SKM-1 treated with dmso at 0.1 percent for 144 hours (cell line): ENCODE measurements around the gene MFSD12.

Experiments
- DNase-seq: peaks from one replicate; lab custom pipeline; 2025; ENCODE audit not compliant: unreplicated experiment; lab: John Stamatoyannopoulos, UW

The MFSD12 gene

DNA sequence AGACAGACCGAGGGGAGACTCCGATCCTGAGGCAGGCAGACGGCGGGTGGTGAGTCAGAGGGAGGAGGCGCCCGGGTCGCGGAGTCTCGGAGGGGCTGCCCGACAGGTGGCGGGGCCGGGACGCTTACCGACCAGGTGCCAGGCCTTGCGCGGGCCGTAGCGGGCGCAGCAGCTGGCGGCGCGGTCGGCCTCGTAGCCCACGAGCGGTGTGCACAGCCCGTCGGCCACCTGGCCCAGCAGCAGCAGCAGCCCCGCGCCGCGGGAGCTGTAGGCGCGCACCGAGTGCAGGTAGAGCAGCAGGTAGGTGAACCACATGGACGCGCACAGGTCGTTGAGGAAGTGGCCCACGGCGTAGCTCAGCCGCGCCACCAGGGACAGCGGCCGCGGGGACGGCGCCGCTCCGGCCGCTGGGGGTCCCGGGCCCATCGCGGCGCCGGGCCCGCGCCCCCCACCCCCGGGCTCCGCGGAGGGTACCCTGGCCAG lies 367 bp downstream of the MFSD12 start:
- no peak for DNase-seq

GRCh38 chr19:3556423-3556977 lies 886 bp downstream of the MFSD12 start:
- DNase-seq = no peak

DNA sequence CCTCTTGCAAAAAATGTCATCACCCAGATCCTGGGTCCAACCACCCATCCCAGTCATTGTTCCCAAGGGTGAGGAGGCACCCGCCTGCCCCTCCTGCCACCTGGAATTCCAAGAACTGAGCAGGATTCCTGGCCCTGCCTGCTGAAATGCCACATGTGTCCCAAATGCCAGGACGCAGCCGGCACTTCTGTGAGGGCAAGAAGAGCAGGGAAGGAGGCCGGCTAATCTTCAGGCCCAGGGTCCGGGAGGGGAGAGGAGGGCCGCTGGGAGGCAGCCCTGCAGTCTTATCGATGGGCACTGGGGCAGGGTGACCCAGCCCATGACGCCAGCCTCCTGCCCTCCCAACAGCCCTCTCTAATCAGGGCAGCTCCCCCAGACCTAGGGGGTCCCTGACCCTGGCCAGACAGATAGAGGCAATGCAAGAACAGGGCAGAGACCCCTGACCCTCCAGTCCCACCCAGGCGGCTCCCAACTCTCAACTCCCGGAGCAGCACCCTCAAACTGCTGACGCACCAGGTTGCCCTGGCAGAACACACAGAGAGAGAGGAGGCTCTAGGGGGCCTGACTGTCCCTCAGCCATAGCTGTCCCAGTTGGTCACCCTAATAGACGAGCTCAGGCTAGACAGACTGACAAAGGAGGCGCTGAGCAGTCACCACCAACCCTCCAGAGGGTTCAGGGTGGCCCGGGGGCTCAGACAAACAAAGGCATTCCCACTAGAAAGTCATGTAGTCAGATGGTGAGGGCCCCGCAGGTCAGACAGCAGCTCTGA lies 1.5 kb downstream of the MFSD12 start:
- DNase-seq = no peak

GRCh38 chr19:3554254-3555083 lies 2.9 kb downstream of the MFSD12 start:
- DNase-seq = no peak

DNA sequence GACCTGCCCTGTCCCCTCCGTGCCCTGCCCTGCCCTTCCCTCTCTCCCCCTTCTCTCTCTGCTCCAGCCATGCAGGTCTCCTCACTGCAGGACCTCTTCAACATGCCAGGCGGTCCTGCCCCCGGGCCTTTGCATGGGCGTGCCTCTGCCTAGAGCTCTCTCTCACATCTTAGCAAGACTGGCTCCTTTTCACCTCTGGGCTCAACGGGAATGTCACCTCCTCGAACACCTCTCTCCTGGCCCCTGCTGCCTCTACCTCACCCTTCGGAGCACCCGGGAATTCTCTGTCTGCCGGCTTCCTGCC lies 5.6 kb downstream of the MFSD12 start:
- DNase-seq = no peak

DNA sequence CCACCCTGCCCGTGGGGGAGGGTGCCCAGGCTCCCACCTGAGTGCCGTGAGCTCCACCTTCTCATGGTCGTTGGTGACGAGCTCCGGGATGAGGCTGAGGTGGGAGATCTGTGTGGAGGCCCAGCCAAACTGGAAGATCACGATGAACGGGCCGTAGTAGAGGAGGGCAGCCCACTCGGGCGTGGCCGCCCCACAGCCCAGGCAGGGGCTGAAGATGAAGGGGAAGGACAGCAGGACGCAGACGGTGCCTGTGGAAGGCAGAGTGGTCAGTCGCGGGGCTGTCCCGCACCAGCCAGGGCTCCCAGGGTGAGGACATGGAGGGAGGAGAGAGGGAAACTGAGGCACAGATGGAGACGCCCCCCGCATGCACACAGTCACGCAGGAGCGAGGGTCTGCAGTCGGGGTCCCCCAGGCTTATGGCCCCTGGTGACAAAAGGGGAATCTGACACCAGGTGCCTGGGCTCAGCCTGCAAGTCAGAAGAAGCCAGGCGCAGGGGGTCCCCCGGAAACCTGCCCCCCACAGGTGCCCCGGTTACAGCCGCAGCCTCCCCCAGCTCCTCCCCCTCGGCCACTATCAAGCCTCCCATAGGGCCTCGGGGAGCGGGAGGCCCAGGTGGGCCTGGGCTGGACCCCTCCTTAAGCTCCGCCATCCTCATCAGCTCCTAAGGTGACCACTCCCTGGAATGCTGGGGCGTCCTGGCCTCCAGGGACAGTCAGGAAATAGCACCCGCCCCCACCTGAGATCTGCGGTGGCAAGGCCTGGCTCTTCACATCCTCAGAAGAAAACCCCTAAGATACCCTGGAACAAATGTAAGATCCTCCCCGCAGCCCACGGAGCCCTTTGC lies 6.2 kb downstream of the MFSD12 start:
- DNase-seq = no peak

- DNase-seq = no peak
These were observed 7.6 kb downstream of the MFSD12 start for GRCh38 chr19:3549816-3550215.

DNA sequence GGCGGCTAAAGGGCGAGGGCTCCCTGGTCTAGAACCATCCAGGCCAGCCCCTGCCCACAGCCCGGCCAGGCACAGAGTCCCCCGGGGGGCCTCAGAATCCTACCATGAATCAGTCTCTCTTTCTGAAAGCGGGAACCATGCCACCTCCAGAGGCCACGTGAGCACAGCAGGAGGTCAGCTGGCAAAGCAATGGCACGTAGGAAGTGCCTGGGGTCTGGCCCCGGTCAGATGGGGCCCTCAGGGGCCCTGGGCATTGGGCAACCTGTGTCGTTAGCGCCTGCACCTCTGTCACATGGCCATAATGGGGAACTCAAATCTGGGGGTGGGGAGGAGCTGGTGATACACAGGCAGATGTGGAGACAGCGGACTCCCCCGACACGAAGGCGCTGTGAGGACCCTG lies 8.8 kb downstream of the MFSD12 start:
- DNase-seq = peak; percentile 72

DNA sequence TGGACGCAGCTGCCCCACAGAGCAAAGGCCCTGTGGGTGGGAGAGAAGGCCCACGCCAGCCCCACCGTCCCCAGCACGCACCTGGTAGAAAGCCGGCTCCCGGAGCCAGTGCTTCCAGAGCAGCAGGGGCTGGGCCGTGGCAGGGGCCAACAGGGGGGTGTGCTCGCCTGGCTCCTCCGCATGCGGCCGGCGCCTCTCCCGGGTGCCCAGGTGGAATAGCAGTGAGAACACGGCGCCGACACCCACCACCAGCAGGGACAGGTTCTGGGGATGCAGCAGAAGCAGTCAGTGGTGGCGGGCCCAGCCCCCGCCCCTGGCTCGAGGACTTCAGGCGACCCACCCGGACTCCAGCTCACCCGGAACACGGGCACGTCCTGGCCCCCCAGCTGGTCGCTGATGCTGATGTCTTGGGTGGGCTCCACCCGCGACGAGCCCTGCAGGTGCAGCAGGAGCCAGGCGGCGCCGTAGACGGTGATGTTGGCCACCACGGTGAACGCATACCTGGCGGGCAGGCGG lies 9.6 kb downstream of the MFSD12 start:
- no peak for DNase-seq

DNA sequence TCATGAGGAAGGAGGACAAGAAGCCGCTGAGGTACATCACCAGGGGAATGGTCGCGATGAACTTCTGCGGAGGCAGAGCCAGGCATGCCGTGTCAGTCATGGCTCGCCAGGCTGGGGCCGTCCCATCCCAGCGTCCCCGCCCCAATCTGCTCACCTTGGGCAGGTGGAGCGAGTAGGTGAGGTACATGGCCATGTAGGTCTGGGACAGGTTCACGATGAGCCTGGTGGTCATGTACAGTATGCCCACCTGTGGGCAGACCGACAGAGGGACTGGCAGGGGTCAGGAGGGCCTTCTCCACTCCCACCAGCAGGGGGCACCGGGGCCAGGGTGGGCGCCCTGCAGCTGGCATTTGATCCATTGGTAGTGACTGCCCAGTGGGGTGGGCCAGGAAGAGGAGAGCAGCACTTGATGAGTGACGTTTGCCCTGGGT lies 10.1 kb downstream of the MFSD12 start:
- DNase-seq = no peak

- no peak for DNase-seq
These were observed 11.3 kb downstream of the MFSD12 start for GRCh38 chr19:3546119-3546518.

DNA sequence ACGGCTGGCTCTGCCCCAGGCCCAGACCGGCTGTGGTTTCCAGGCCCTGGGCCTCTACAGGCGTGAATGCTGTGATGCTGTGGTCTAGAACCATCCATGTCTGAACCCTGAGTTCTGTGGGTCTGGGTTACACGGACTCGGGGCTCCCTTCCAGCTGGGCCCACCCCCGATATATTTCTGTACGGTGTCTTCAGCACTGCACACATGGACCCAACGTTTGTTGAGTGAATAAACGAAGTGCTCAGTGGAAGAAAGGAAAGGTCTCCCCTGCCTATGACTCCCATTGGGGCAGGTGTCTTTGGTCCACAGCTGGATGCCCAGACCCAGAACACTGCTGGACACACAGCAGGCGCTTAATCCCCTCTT lies 11.7 kb downstream of the MFSD12 start:
- DNase-seq = no peak

- peak; percentile 50 for DNase-seq
These were observed 12.4 kb downstream of the MFSD12 start for GRCh38 chr19:3544742-3545668.

- DNase-seq = no peak
These were observed 13.4 kb downstream of the MFSD12 start for GRCh38 chr19:3544058-3544376.

- no peak for DNase-seq
These were observed 14.0 kb downstream of the MFSD12 start for GRCh38 chr19:3543150-3544057.

DNA sequence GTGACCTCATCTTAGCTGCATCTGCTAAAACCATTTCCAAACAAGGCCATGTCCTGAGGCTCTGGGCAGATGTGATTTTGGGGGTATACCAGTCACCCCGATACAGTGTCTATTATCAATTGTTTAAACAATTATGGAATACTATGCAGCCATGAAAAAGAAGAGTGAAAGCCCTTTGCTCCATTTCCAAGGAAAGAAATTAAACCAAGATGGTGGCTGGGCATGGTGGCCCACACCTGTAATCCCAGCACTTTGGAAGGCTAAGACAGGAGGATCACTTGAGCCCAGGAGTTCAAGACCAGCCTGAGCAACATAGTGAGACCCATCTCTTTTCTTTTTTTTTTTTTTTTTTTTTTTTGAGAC lies 17.6 kb downstream of the MFSD12 start:
- no peak for DNase-seq

GRCh38 chr19:3538965-3539755 lies 18.2 kb downstream of the MFSD12 start, which contains the start of gene TEKTIP1:
TEKTIP1 (plus strand) TSS chr19:3539174; CDS start chr19:3539178, 4 bp downstream.
- no peak for DNase-seq

GRCh38 chr19:3538258-3538929 lies 19.0 kb downstream of the MFSD12 start:
- DNase-seq = no peak
